Measurements from ENCODE around the gene CD163L1. TPM values are rescaled to one million over a fixed set of nuclear protein-coding genes. Genes with fewer than 3 reads are reported as not detected.

The CD163L1 gene
- total RNA-seq, 3 donors from 2014 or later: 9.5 to 33.5 (median 12.6) TPM

GRCh38 chr12:7403466-7403865 is 40.5 kb downstream of the CD163L1 start:
- ATAC-seq (no peak), DNase-seq (no peak)
- Histone ChIP-seq H3K9me3 (no peaks in the 10 kb centered on the region), H3K4me3 (no peak overlapping the region), H3K4me1 (ENCODE audit: low read depth) (no peaks in the 10 kb centered on the region), H3K36me3 (ENCODE audit: low read depth) (no peaks in the 10 kb centered on the region)
- intact Hi-C loops (cut with DNase I, micrococcal nuclease): no loop called here
- TF ChIP-seq CTCF (IDR thresholded peaks at IDR 0.05): no peak

- no peak overlapping the region for H3K4me3 ChIP-seq
- no peak for ATAC-seq
- no peaks in the 10 kb centered on the region for H3K36me3 ChIP-seq (ENCODE audit: low read depth)
- no peak for TF ChIP-seq CTCF (IDR thresholded peaks at IDR 0.05)
- intact Hi-C loops (cut with DNase I, micrococcal nuclease): no loop called here
- no peaks in the 10 kb centered on the region for H3K4me1 ChIP-seq (ENCODE audit: low read depth)
- no peaks in the 10 kb centered on the region for H3K9me3 ChIP-seq
- DNase-seq: no peak
Observed at GRCh38 chr12:7399089-7399488, 44.9 kb downstream of the CD163L1 start.

GRCh38 chr12:7396418-7396817 is 47.5 kb downstream of the CD163L1 start:
- DNase-seq (no peak), ATAC-seq (no peak)
- Histone ChIP-seq H3K9me3 (no peaks in the 10 kb centered on the region), H3K36me3 (ENCODE audit: low read depth) (no peaks in the 10 kb centered on the region), H3K4me1 (ENCODE audit: low read depth) (no peaks in the 10 kb centered on the region), H3K4me3 (no peak overlapping the region)
- no peak for TF ChIP-seq CTCF (IDR thresholded peaks at IDR 0.05)
- intact Hi-C loops (cut with DNase I, micrococcal nuclease): no loop called here

GRCh38 chr12:7395950-7396349 is 48.0 kb downstream of the CD163L1 start:
- DNase-seq (no peak), ATAC-seq (no peak)
- TF ChIP-seq CTCF (IDR thresholded peaks at IDR 0.05): no peak
- Histone ChIP-seq H3K4me3 (no peak overlapping the region), H3K9me3 (no peaks in the 10 kb centered on the region), H3K4me1 (ENCODE audit: low read depth) (no peaks in the 10 kb centered on the region), H3K36me3 (ENCODE audit: low read depth) (no peaks in the 10 kb centered on the region)
- intact Hi-C loops (cut with DNase I, micrococcal nuclease): no loop called here

GRCh38 chr12:7387289-7387688 is 56.7 kb downstream of the CD163L1 start:
- H3K4me3 ChIP-seq: no peak overlapping the region
- H3K4me1 ChIP-seq (ENCODE audit: low read depth): no peaks in the 10 kb centered on the region
- ATAC-seq (no peak), DNase-seq (no peak)
- TF ChIP-seq CTCF (IDR thresholded peaks at IDR 0.05): no peak
- intact Hi-C loops (cut with DNase I, micrococcal nuclease): no loop called here
- H3K36me3 ChIP-seq (ENCODE audit: low read depth): no peaks in the 10 kb centered on the region
- H3K9me3 ChIP-seq: no peaks in the 10 kb centered on the region

GRCh38 chr12:7383157-7383556 is 60.8 kb downstream of the CD163L1 start:
- Histone ChIP-seq H3K4me3 (no peak overlapping the region), H3K4me1 (ENCODE audit: low read depth) (no peaks in the 10 kb centered on the region), H3K36me3 (ENCODE audit: low read depth) (no peaks in the 10 kb centered on the region), H3K9me3 (no peaks in the 10 kb centered on the region)
- DNase-seq (no peak), ATAC-seq (no peak)
- intact Hi-C loops (cut with DNase I, micrococcal nuclease): no loop called here
- no peak for TF ChIP-seq CTCF (IDR thresholded peaks at IDR 0.05)
